Esophagus squamous epithelium (tissue), 4 donors: Measurements from ENCODE around the gene LINC01488.

Experiments used
- POLR2A ChIP-seq, 4 donors: fragments of 450-650 bp; IDR thresholded peaks; one replicate each; pipeline ENCODE4 v1.6.1; 2017; ENCODE audit warnings: antibody characterized with exemption in 4 of 4, mild to moderate bottlenecking in 4 of 4, moderate library complexity in 3 of 4
- TF ChIP-seq, protein P1 (sequence below), 6 experiments: fragments of 450-650 bp in 4 of 6; fragments of 200-600 bp in 2 of 6; sonication (generic) in 2 of 6; IDR thresholded peaks; one replicate each; pipeline ENCODE4 v1.5.1; 2016 to 2019; ENCODE audit warnings: antibody characterized with exemption in 6 of 6, mild to moderate bottlenecking in 4 of 6, moderate library complexity in 4 of 6

DNA sequence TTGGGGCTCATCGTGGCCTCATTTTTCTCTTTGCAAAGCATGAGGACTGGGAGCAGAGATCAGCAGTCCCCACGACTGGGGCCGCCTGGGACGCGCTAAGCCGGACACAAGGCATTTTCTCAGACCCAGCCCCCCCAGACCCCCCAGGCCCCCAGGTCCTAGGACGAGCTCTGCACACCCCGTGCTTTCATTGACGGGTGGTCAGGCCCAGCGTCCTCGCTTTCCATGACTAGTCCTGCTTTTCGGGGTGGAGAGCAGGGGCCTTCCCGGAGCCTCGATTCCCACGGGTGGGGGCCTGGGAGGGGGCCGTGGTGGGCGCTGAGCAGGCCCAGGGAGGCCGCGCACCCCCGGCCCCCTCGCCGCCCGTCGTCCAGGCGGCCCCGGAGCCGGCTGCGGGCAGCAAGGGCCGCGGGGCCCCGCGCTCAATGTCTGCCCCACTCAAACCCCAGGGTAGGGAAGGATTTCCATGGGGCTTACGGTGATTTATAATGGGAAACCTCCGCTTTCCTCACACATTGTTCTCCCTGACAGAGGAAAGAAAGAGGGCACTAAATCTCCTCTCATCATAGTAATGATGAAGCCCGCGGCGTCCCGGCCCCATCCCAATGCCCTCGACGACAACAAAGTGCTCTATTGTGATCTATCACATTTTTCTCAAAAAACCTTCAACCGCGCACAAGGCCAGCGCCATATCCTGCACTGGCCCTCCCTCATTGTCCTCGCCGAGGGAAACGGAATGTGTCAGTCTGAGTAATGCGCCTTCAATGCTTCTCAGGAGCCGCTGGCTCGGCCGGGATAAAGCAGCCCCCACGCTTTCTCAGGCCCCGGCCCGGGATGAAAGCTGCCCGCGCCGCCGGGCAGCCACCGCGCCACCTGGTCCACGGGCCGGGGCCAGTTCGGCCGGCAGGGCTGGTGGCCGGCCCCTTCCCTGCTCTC is 10.4 kb upstream of the LINC01488 start:
- TF ChIP-seq, protein P1, sequence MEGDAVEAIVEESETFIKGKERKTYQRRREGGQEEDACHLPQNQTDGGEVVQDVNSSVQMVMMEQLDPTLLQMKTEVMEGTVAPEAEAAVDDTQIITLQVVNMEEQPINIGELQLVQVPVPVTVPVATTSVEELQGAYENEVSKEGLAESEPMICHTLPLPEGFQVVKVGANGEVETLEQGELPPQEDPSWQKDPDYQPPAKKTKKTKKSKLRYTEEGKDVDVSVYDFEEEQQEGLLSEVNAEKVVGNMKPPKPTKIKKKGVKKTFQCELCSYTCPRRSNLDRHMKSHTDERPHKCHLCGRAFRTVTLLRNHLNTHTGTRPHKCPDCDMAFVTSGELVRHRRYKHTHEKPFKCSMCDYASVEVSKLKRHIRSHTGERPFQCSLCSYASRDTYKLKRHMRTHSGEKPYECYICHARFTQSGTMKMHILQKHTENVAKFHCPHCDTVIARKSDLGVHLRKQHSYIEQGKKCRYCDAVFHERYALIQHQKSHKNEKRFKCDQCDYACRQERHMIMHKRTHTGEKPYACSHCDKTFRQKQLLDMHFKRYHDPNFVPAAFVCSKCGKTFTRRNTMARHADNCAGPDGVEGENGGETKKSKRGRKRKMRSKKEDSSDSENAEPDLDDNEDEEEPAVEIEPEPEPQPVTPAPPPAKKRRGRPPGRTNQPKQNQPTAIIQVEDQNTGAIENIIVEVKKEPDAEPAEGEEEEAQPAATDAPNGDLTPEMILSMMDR (IDR thresholded peaks at IDR 0.05), result no peak
- TF ChIP-seq POLR2A (IDR thresholded peaks at IDR 0.05), result no peak
